GM12892 (cell line): ENCODE data around the gene IKZF1.

Experiments
- DNase-seq: peaks from one replicate; pipeline ENCODE4 v3.0.0; 2011; ENCODE audit not compliant: insufficient read length
- FAIRE-seq: peaks from 2 replicates; lab custom pipeline; 2011; peaks lifted over from hg19 to GRCh38; lab: Jason Lieb, UNC
- POLR2A ChIP-seq: IDR thresholded peaks from 2 replicates; pipeline ENCODE4 v1.6.1; 2011; ENCODE audit warnings: low read depth, low read length, control low read depth
- POLR2AphosphoS5 ChIP-seq: IDR thresholded peaks from 2 replicates; pipeline ENCODE4 v1.6.1; 2011; ENCODE audit warnings: low read depth, low read length, control low read depth
- TAF1 ChIP-seq: IDR thresholded peaks from 2 replicates; pipeline ENCODE4 v1.6.1; 2011; ENCODE audit warnings: low read depth, mild to moderate bottlenecking, control low read depth, low read length, borderline replicate concordance

Gene IKZF1

DNA sequence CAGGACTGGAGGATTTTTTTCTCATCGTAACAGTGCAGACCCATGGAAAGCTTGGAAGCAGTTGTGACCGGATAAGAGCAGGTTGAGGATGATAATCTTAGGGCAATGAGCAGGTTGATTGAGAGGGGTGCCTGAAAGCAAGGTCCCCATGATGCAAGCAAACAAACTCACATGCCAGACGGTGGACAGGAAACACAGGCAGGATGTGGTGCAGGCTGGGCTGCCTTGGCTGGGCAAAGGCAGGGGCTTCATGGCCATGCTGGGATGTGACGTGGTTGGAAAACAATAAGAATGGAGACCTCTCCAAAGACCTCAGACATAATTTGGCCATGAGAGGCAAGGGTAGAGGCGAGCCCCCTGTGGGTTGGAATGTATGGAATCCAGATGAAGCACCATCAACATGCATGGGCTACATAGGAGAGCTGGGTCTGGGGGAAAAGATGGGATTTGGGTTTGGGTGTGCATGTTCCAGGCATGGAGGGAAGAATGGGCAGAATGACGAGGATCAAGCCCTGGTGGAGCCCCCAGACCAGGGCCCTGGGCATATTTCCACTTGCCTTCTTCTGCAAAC is 58.3 kb downstream of the IKZF1 start:
- TF ChIP-seq TAF1, result no peak
- no peak for TF ChIP-seq POLR2A
- TF ChIP-seq POLR2AphosphoS5, result no peak
- DNase-seq, result no peak
- FAIRE-seq, result no peak

DNA sequence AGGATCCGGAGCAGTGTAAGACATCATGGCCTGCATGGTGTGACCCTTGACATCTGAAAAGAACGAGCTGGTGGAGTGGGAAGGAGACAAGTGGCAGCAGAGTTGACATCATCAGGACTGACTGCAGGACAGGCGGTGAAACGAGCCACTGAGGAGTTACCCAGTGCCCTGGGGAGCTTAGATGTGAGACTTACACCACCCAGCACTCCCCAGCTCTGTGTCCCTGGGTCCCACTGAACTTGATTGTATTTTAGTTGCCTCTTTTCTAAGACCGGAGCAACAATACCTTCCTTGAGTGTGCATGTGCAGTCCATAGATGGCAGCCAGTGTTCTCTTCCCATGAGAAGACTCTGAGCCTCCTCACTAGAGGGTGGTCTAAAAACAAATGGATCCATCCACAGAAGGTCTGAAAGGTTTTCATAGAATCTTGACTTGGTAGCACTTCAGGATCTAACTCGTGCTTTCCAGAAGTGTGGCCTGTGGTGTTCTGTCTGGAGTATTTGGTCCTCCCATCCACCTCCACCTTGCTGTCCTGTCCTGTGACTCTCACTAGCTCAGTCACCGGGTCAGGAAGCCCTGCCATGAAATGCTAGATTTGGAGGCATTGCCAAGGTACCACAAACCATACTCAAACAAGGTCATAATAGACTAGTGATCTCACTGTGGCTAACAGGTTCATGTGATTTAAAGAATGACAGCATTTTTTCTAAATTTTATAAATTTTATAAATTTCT is 59.0 kb downstream of the IKZF1 start:
- FAIRE-seq (no peak), DNase-seq (no peak)

DNA sequence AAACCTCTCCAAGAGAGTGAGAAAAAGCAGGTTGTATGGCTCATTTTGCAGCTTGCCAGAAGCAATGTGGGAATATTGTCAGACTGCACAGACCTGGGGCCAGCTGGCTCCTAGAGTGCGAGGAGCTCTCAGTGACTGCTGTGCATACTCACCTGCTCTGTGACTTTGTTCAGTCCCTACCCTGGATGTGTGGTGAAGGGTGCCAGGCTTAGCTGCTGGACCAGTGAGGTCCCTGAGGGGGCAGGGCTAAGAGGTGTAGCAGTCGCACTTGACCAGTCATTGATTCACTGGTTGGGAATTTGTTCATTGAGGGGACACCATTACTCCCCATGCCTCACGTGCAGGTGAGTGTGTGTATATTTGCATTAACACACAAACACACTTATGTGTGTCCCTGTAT is 60.1 kb downstream of the IKZF1 start:
- DNase-seq, result no peak
- no peak for FAIRE-seq
- no peak for TF ChIP-seq POLR2A
- no peak for TF ChIP-seq TAF1
- no peak for TF ChIP-seq POLR2AphosphoS5

More for the DNA sequence above, 59.0 kb downstream of the IKZF1 start:
- TF ChIP-seq POLR2A (no peak), POLR2AphosphoS5 (no peak)

DNA sequence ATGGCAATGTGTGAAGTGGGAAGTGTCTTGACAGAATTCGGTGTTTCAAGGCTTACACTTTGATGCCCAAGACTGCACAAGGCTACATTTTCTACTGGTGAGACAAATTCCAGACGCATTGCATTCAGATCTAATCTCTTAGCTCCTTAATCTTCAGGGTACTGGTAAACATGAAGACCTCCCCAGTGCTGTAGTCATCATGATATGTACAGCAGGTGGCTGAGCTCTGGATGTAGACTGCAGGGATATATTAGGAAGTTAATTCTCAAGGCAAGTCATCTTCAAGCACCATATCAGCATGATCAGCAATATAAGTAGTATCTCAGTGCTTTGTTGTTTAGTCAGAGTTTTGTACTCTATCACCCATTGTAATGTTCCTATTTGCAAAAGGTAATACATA is 61.8 kb downstream of the IKZF1 start:
- FAIRE-seq (no peak), DNase-seq (no peak)
- TF ChIP-seq POLR2AphosphoS5 (no peak), TAF1 (no peak), POLR2A (no peak)

DNA sequence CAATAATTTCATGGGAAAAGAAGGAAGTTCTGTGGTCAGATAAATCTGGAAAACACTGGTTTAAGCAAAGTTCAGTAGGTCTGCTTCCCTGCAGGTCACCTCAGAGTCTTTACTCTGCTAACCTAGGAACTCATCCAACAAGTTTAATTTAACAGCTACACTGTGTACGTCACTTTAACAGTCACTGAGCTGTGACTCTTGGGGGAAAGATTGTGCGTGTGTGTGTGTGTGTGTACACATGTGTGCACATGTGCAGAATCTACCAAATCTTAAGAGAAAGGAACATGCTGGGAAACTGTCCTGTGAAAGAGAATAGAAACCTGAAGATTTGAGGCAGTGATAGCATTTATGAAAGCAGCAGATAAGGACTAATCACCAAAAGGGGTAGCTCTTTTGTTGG is 62.6 kb downstream of the IKZF1 start:
- no peak for TF ChIP-seq TAF1
- TF ChIP-seq POLR2A, result no peak
- TF ChIP-seq POLR2AphosphoS5, result no peak
- DNase-seq (no peak), FAIRE-seq (peak; percentile 78)

DNA sequence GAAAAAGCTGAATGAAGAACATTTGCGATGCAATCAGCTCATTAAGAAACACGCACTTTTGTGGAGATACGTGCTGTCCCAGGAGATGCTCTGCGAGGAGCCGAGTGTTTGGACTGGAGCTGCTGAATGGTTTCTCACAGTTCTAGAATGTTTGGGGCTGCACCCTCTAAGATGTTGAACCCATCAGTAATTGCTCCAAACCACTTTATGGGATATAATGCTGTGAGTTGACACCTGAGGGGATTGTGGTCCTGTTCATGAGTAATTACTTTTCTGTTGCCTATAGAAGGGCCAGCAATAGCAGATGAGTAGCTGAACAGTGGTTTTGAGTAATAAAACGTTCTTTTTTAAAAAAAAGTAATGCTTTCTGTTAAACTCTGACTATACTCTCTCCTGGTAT is 63.1 kb downstream of the IKZF1 start:
- FAIRE-seq, result peak; percentile 21
- TF ChIP-seq POLR2AphosphoS5 (no peak), POLR2A (no peak), TAF1 (no peak)

DNA sequence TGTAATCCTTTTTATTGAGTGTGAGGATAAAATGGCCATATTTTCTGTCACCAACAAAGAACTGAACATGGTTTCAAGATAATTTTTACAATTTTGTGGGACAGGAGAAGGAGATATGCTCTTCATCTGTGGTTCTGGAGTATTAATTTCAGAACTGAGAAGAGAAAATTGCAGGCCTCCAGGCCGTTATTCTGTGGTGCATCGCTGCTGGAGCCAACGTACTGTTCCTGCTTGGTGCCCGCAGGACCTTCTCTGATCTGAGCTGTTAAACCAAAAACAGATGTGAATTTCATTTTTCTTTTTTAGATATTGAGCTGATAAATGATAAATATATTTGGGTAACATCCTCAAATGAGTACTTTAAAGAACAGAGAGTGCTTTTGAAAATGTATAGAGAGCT is 63.9 kb downstream of the IKZF1 start:
- DNase-seq (no peak), FAIRE-seq (no peak)
- TF ChIP-seq POLR2AphosphoS5 (no peak), POLR2A (no peak), TAF1 (no peak)

More for the DNA sequence above, 63.1 kb downstream of the IKZF1 start:
- DNase-seq, result no peak

DNA sequence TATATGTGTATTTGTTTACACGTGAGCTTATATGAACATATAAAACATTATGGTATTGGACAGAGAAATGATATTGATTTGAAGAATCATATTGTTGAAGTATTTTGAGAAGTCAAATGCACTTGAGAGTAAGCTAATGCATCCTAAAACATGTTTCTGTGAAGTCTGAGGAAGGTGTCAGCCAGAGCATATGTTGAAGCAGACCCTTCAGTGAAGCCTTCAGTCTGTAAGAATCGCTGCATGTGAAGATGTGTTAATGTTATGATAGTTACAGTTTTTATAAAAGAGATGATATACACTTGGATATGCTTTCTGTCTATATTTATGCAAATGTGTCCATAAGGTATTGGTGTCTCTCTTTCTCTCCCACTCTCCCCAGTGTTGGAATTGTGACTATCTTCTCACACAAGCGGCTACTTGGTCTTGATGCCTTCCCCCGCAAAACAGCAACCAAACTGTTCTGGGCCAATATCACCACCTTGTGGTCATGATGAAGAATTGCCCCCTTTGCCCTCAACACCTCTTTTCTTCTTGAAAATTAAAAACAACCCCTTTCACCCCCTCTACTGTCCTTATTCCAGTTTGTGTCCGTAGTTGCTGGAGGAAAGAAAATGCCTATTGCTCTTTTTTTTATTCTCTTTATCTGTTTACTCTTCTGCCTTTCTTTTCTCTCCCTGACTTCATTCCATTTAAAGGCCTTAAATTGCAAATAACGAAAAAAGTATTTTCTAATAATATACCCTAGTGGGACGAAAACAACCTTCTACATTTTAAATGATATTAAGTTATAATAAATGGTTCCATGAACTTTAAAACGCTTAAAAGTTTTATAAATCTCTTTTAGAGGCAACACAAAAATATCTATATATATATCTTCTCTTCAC is 64.9 kb downstream of the IKZF1 start:
- no peak for DNase-seq
- TF ChIP-seq POLR2AphosphoS5 (no peak), POLR2A (no peak), TAF1 (no peak)
- FAIRE-seq, result peak; percentile 96

DNA sequence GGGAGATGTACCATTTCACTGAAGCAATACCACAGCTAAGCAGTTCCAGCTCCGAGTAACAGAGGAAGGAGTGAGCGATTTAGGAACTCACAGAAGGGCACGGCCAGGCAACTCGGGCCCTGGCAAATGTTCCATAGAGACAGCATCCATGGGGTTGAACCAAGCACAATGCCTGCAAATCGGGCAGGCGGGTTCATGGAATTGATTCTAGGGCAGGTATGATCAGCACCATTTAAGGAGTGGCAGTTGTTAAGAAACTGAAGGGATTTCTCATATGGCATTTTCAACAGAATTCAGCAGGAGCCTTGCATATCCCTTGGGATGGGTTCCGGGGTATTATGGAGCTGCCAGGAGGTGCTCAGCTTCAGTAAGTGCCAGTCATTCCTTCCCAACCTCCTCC is 66.4 kb downstream of the IKZF1 start:
- FAIRE-seq, result no peak

DNA sequence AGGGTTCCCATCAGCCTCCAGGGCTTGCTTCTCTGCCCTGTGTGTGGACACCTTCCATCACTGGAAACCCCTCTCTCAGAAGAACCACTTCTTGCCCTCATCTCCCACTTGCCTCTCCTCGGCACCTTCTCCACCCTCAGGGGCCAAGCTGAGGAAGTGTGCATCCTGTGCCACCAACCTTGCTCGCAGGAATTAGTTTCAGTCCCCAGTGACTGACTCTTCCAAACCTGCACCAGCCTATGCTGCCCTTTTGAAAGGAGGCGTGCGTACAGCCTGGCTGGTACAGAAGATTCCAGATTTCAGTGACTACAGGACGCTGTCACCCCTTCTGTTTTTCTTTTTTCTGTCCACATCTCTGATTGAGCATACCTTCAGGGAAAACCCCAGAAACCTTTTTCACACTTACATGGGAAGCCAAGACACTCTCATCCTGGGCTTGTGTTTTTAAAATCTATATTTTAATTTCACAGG is 67.1 kb downstream of the IKZF1 start:
- FAIRE-seq, result no peak
- TF ChIP-seq TAF1 (no peak), POLR2AphosphoS5 (no peak), POLR2A (no peak)
- no peak for DNase-seq

More for the DNA sequence above, 66.4 kb downstream of the IKZF1 start:
- TF ChIP-seq POLR2AphosphoS5 (no peak), TAF1 (no peak), POLR2A (no peak)
- DNase-seq, result no peak

DNA sequence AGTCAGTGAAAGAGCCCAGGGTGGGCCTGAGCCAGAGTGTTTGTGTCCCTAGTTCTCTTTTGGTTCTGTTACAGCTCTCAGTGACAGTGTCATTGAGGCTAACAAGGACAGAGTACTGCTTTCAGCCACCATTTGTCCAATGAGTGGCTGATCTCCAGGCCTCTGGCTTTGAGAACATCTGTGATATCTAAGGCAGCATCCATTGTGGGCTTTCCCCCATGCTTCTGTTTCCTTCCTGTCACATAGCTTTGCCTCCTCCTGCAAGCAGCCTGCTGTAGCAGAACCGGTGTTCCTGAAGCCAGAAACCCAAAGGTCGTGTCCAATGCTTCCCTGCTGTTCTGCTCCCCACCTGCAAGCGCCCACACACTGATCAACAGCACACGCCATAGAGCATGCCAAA is 68.4 kb downstream of the IKZF1 start:
- DNase-seq, result no peak
- peak; percentile 58 for FAIRE-seq
- TF ChIP-seq TAF1, result no peak
- TF ChIP-seq POLR2A, result no peak
- TF ChIP-seq POLR2AphosphoS5, result no peak

DNA sequence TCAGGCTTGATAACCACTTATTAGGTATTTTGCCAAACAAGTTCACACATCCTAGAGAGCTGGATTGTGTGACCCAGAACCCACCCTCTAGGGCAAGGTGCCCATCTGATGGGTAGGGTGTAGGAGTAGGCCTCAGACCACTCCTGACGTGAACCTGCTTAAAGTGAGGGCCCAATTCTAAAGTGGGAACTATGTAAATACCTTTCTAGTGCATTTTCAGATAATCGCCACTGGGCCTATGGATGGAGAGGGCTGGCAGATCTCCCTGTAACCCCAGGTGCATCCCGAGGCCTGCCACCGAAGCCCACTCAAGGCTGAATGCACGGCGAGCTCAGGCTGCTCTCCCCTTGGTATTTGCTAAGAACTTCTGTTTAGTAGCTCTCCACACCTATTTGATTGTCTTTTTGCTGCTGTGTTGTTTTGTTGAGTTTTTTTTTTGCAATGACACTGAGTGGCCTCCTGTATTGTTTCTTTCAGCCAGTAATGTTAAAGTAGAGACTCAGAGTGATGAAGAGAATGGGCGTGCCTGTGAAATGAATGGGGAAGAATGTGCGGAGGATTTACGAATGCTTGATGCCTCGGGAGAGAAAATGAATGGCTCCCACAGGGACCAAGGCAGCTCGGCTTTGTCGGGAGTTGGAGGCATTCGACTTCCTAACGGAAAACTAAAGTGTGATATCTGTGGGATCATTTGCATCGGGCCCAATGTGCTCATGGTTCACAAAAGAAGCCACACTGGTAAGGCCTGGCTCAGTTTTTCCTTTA is 71.7 kb downstream of the IKZF1 start:
- DNase-seq (no peak), FAIRE-seq (no peak)
- TF ChIP-seq POLR2AphosphoS5 (no peak), POLR2A (no peak), TAF1 (no peak)
